ENCODE data around the gene GNG2.

GRCh38 chr14:51990488-51990887, 130.1 kb downstream of the GNG2 start:
- no peak for TF ChIP-seq CTCF (conservative IDR thresholded peaks at IDR 0.05 in 1 of 2, IDR thresholded peaks at IDR 0.05 in 1 of 2; ENCODE audit: low read depth in 1 of 2, low read length in 2 of 2)
- TF ChIP-seq EZH2 (IDR thresholded peaks at IDR 0.05; ENCODE audit: low read length, missing control alignments), result no peak
